ENCODE data around the gene EFCAB8. TPM values are rescaled to one million over a fixed set of nuclear protein-coding genes. Genes with fewer than 3 reads are reported as not detected.
"Not testable (repeated sequence)": the region's sequence is repeated elsewhere in the genome, so short reads cannot be mapped to it uniquely, and the experiment has no call there.

Gene EFCAB8
- total and polyA plus RNA-seq, 4 donors, result 0.08 to 0.83 (median 0.46) TPM

GRCh38 chr20:32971703-32972161 lies 113.0 kb downstream of the EFCAB8 start:
- WGBS, 2 donors, result 50 to 52% methylated on average over 6 of the region's 6 CpGs
- no peaks in the 10 kb centered on the region for H3K36me3 ChIP-seq (ENCODE audit: control insufficient read depth in 4 of 4, insufficient read depth in 4 of 4, low read length in 4 of 4)
- no peak overlapping the region for H3K27ac ChIP-seq (ENCODE audit: low read depth in 1 of 2, low read length in 1 of 2)
- ATAC-seq (ENCODE audit: insufficient read depth, low FRiP score) (no peak), DNase-seq (peak in 1 of 3 donors; percentile 25)
- H3K4me1 ChIP-seq (ENCODE audit: control insufficient read depth in 5 of 5, insufficient read depth in 5 of 5, low read length in 5 of 5), result peaks cover 0 to 9% (median 3%) of the 10 kb centered on the region in 5 donors
- no peaks in the 10 kb centered on the region for H3K27me3 ChIP-seq (ENCODE audit: control insufficient read depth in 3 of 3, insufficient read depth in 3 of 3, low read length in 2 of 3)
- H3K9me3 ChIP-seq (ENCODE audit: control insufficient read depth in 4 of 4, insufficient read depth in 3 of 4, low read length in 3 of 4), result peaks cover 0 to 2% (median 0%) of the 10 kb centered on the region in 4 donors
- no peak for TF ChIP-seq CTCF (IDR thresholded peaks at IDR 0.05; ENCODE audit: control extremely low read depth, extremely low read depth)
- H3K4me3 ChIP-seq, result no peak overlapping the region
- H3K9ac ChIP-seq (ENCODE audit: insufficient read depth in 1 of 2, low read length in 2 of 2), result peak overlapping the region in 1 of 2 donors; percentile 40

- no peak for DNase-seq
- TF ChIP-seq CTCF (IDR thresholded peaks at IDR 0.05; ENCODE audit: control extremely low read depth, extremely low read depth), result no peak
- 58 to 71% methylated on average over 13 of the region's 13 CpGs for WGBS, 2 donors
- Histone ChIP-seq H3K9ac (ENCODE audit: insufficient read depth in 1 of 2, low read length in 2 of 2) (no peak overlapping the region), H3K36me3 (ENCODE audit: control insufficient read depth in 4 of 4, insufficient read depth in 4 of 4, low read length in 4 of 4) (no peaks in the 10 kb centered on the region), H3K27ac (ENCODE audit: low read depth in 1 of 2, low read length in 1 of 2) (no peak overlapping the region), H3K4me3 (no peak overlapping the region), H3K9me3 (ENCODE audit: control insufficient read depth in 4 of 4, insufficient read depth in 3 of 4, low read length in 3 of 4) (peaks cover 0 to 5% (median 0%) of the 10 kb centered on the region in 4 donors), H3K4me1 (ENCODE audit: control insufficient read depth in 5 of 5, insufficient read depth in 5 of 5, low read length in 5 of 5) (peaks cover 0 to 9% (median 3%) of the 10 kb centered on the region in 5 donors), H3K27me3 (ENCODE audit: control insufficient read depth in 3 of 3, insufficient read depth in 3 of 3, low read length in 2 of 3) (no peaks in the 10 kb centered on the region)
- peak; percentile 38 for ATAC-seq (ENCODE audit: insufficient read depth, low FRiP score)
These were observed 113.7 kb downstream of the EFCAB8 start for GRCh38 chr20:32972181-32973076.

DNA sequence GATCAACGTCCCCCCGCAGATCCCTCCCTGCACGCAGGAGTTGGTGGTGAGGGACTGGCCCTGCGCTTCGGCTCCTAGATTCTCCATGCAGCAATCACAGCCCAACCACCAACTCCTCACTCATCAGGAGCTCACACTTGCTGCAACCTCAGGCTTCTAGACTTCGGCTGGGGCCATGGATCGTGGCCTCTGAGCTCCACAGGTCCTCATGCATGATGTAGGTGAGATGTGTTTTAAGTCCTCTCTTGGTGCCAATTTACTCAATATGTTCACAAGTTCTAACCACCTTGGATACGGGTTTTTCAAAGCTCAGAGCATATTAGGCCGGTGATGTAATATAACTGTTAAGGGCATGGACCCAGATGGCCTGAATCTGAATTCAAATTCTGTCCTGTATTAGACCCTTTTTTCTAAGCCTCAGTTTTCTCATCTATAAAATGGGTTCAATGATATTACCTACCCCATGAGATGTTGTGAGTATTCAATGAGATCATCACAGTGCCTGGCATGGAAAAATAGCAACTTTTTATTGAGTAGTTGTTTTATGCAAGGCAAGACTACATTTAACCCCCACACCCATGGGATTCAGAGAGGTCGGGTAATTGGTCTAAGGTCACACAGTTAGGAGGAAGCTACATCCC lies 114.5 kb downstream of the EFCAB8 start:
- ATAC-seq (ENCODE audit: insufficient read depth, low FRiP score) (no peak), DNase-seq (no peak)
- H3K27ac ChIP-seq (ENCODE audit: low read depth in 1 of 2, low read length in 1 of 2), result no peak overlapping the region
- TF ChIP-seq CTCF (IDR thresholded peaks at IDR 0.05; ENCODE audit: control extremely low read depth, extremely low read depth), result no peak
- peaks cover 0 to 9% (median 3%) of the 10 kb centered on the region in 5 donors for H3K4me1 ChIP-seq (ENCODE audit: control insufficient read depth in 5 of 5, insufficient read depth in 5 of 5, low read length in 5 of 5)
- no peaks in the 10 kb centered on the region for H3K36me3 ChIP-seq (ENCODE audit: control insufficient read depth in 4 of 4, insufficient read depth in 4 of 4, low read length in 4 of 4)
- H3K9ac ChIP-seq (ENCODE audit: insufficient read depth in 1 of 2, low read length in 2 of 2), result no peak overlapping the region
- no peak overlapping the region for H3K4me3 ChIP-seq
- H3K9me3 ChIP-seq (ENCODE audit: control insufficient read depth in 4 of 4, insufficient read depth in 3 of 4, low read length in 3 of 4), result peaks cover 0 to 5% (median 0%) of the 10 kb centered on the region in 4 donors
- H3K27me3 ChIP-seq (ENCODE audit: control insufficient read depth in 3 of 3, insufficient read depth in 3 of 3, low read length in 2 of 3), result no peaks in the 10 kb centered on the region
- WGBS, 2 donors, result 86 to 88% methylated on average over 10 of the region's 10 CpGs

DNA sequence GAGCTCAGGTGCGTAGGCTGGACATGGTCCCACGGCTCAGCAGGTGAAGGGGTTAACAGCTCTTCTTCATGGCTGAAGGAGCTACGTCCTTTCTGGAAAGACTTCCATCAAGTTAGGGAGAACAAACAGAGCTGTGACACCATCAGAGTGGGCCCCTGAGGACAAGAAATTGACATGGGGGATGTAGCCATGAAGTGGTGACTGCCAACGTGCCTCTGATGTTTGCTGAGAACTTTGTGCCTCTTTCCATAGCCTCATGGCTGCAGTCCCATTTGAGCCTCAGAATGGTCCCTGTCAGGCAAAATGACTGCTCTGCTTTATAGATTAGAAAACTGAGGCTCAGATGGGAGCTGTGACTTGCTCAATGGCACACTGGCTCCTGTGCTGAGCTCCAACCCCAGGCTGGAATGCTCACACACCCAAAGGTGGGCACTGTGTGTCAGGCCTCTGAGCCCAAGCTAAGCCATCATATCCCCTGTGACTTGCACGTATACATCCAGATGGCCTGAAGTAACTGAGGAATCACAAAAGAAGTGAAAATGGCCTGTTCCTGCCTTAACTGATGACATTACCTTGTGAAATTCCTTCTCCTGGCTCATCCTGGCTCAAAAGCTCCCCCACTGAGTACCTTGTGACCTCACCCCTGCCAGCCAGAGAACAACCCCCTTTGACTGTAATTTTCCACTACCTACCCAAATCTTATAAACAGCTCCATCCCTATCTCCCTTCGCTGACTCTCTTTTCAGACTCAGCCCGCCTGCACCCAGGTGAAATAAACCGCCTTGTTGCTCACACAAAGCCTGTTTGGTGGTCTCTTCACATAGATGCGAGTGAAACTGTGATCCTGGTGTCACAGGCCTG lies 115.7 kb downstream of the EFCAB8 start:
- H3K9me3 ChIP-seq (ENCODE audit: control insufficient read depth in 4 of 4, insufficient read depth in 3 of 4, low read length in 3 of 4); H3K4me1 ChIP-seq (ENCODE audit: control insufficient read depth in 5 of 5, insufficient read depth in 5 of 5, low read length in 5 of 5); H3K27ac ChIP-seq (ENCODE audit: low read depth in 1 of 2, low read length in 1 of 2); H3K9ac ChIP-seq (ENCODE audit: insufficient read depth in 1 of 2, low read length in 2 of 2); H3K27me3 ChIP-seq (ENCODE audit: control insufficient read depth in 3 of 3, insufficient read depth in 3 of 3, low read length in 2 of 3); H3K4me3 ChIP-seq; ATAC-seq (ENCODE audit: insufficient read depth, low FRiP score); DNase-seq; H3K36me3 ChIP-seq (ENCODE audit: control insufficient read depth in 4 of 4, insufficient read depth in 4 of 4, low read length in 4 of 4): not testable (repeated sequence)
- WGBS, 2 donors, result 81 to 89% methylated on average over 9 of the region's 9 CpGs

DNA sequence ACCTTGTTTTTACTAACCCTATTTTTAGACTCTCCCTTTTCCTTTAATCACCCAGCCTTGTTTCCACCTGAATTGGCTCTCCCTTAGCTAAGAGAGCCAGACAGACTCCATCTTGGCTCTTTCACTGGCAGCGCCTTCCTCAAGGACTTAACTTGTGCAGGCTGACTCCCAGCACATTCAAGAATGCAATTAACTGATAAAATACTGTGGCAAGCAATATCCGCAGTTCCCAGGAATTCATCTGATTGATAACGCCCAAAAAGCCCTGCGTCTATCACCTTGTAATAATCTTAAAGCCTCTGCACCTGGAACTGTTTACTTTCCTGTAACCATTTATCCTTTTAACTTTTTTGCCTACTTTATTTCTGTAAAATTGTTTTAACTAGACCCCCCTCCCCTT lies 116.4 kb downstream of the EFCAB8 start:
- H3K27ac ChIP-seq (ENCODE audit: low read depth in 1 of 2, low read length in 1 of 2); DNase-seq; H3K9ac ChIP-seq (ENCODE audit: insufficient read depth in 1 of 2, low read length in 2 of 2); H3K36me3 ChIP-seq (ENCODE audit: control insufficient read depth in 4 of 4, insufficient read depth in 4 of 4, low read length in 4 of 4); H3K4me3 ChIP-seq; H3K4me1 ChIP-seq (ENCODE audit: control insufficient read depth in 5 of 5, insufficient read depth in 5 of 5, low read length in 5 of 5); H3K27me3 ChIP-seq (ENCODE audit: control insufficient read depth in 3 of 3, insufficient read depth in 3 of 3, low read length in 2 of 3); H3K9me3 ChIP-seq (ENCODE audit: control insufficient read depth in 4 of 4, insufficient read depth in 3 of 4, low read length in 3 of 4); ATAC-seq (ENCODE audit: insufficient read depth, low FRiP score): not testable (repeated sequence)
- 74 to 83% methylated on average over 4 of the region's 4 CpGs for WGBS, 2 donors
